Occipital lobe (tissue), 2 donors: ENCODE results near the gene API5. TPM values are rescaled to one million over a fixed set of nuclear protein-coding genes. Genes with fewer than 3 reads are reported as not detected.
"Not testable (repeated sequence)": the region's sequence is repeated elsewhere in the genome, so short reads cannot be mapped to it uniquely, and the experiment has no call there.

ENCODE experiments used
- DNase-seq: peaks from one replicate; lab custom pipeline; 2025; lab: John Stamatoyannopoulos, UW
- total RNA-seq: library from RNA; depleted of rRNA; stranded (reverse); fragments of >200 nt; gene quantifications from one replicate; pipeline ENCODE4 v1.2.3, GENCODE V29; 2014

API5 gene
- 112 TPM for total RNA-seq

DNA sequence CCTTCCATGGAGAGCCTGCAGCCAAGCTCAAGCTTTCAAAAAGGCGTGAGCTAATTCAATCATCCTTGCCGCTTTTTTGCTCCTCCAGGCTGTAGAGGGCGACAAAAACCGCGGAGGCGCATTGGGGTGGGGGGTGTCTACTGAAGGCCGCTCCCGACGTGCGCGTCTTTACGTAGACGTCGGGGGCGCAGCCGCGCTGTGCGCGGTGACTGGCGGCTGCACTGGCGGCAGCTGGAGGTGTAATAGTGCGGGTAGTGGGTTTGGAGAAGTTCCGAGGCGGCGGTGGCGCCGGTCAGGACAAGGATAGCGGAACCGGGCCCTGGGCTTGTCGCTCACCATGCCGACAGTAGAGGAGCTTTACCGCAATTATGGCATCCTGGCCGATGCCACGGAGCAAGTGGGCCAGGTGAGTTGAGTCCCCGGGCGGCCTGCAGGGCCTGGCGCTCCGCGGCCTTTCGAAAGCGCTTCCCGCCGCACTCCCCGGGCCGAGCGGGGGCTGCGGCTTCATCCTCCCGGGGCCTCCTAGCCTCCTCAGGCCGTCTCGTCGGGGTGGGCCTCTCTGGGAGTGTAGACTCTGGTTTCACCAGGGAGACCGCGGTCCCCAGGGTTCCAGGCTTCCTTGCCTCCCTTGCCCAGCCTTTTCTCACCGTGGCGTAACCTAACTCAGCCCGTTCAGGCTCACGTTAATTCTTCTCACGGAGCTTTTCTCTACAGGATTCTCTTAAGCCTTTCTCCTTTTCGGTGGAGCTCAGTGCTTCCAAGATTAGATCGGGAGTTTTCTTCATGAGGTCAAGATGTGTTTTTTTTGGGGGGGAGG is at the start of gene API5:
Gene API5, plus strand, starts transcription at position 206 of the 817 bp plus-strand sequence. Its CDS starts 132 bp downstream, at position 338.
- DNase-seq = peak; percentile 93

DNA sequence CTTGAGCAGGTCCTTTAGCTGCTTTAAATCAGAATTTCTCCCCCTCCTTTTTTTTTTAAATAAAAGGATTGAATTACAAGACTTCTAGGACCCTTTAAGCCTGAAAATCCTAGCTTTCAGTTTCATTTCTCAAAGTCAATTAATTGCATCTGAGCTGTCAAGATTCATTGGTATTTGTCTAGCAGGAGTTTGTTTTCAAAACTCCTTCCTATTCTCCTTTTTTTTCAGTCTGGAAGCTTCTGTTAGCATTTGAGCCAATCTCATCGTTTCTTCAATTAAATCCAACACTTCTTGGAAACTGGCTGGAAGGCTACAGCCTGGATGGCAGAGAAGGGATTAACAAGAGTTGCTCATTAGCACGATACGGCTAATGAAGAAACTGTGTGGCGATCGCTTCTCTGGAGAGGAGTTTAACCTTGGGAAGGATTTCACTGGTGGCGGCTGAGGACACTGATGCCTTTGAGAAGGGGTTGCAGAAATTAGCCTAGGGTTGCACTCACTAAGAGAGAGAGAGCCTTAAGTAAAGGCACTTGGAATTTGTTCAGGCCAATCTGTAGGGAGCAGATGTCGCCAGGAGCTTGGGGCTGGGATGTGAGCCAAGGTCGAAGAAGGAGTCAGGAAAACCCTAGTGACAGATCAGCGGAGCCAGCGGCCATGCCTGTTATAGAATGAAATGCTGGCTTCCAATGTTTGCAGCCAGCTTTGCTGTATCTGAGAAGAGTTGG is 43.8 kb upstream of the API5 start:
- DNase-seq = no peak

DNA sequence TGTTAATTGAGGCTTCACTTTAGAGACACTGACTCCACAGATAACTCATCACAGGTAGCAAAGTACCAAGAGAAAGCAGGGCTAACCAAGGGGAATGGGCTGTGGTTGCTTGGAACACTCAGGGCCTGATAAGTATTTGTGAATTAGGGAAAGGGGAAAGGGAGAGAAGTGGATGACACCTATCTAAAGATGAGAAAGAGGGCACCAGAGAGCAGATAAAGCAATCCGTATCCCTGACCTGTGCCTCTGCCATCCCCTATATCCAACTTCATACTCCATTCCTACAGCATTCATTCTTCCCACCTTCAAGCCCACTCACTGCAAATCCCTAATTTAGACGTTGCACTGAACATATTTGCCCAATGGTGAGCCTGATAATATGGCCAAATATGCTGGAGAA is 43.0 kb upstream of the API5 start:
- DNase-seq = no peak

DNA sequence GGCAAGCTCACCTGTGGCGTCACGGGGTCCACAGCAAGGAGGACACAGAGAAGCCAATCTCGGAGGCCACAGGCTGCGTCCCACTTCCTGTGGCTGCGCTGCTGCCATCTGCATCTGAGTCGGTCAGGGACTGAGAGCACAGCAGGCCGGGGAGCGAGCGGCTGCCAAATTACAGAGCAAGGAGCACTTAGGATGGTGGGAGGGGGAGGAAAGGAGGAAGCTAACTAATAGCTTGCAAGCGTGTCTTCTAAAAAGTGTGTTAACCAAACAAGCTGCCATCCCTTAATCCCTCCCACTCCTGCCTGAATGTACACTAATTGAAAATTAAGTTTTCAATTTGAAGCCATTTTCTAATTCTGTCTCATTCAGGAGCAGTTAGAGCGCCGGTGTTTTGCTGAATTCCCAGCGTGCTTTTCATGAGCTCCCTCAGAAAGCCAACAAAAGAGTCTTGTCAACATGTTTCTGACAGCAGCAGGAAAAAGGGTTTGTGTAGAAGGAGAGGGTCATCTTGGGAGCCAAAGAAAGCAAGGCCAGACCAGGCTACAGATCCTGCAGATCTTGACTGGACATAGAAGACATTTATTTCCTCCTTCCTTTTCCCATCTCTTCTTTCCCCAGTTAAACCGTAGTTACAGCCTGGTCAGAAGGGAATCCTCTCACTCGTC is 42.4 kb upstream of the API5 start:
- DNase-seq = no peak

DNA sequence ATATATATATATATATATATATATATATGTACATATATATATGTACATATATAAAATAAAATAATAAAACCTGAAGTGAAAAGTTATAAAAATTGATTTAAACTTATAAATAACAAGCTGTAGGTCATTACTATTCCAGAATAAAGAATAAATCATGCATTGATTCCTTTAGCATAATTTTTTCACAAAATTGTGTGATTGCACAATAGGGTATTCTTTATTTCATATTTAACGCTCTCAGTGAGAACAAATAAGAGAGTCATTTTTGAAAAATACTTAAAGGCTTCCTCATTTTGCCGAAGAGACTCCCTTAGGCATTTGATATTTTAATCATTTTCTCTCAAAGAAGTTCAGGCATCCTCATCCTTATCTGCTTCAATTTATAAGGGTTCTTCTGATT is 41.3 kb upstream of the API5 start:
- DNase-seq = no peak

DNA sequence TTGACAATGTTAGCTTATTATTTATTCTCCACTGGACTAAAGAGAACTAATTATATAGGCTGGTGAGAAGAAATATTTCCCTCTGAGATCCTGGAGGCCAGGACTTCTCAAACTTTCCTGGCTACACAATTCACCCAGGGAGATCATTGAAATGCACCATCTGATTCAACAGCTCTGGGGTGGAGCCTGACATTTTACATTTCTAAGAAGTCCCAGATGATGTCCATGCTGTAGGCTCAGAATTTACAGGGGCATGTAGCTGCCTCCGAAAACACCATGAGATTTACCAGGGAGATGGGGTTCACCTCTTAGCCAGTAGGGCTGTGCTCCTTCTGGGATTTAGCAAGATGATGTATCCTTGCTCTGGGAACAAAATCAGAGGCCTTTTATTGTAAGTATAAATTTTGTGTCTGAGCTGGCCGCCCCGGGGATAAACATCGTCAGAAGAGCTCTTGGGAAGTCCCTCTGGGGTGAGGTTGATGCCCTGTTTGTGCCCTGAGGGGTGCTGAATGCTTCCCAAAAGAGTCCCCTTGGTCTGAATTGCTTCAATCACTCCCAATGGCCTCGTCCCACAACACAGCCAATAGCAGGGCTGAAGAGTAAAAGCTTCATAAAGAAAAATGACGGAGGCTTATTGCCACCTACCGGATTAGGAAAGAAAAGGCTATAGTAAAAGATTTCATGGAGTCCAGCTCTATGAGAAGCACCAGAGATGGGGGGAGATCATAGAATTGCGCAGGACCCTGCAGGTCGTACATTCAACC is 33.4 kb upstream of the API5 start:
- no peak for DNase-seq

DNA sequence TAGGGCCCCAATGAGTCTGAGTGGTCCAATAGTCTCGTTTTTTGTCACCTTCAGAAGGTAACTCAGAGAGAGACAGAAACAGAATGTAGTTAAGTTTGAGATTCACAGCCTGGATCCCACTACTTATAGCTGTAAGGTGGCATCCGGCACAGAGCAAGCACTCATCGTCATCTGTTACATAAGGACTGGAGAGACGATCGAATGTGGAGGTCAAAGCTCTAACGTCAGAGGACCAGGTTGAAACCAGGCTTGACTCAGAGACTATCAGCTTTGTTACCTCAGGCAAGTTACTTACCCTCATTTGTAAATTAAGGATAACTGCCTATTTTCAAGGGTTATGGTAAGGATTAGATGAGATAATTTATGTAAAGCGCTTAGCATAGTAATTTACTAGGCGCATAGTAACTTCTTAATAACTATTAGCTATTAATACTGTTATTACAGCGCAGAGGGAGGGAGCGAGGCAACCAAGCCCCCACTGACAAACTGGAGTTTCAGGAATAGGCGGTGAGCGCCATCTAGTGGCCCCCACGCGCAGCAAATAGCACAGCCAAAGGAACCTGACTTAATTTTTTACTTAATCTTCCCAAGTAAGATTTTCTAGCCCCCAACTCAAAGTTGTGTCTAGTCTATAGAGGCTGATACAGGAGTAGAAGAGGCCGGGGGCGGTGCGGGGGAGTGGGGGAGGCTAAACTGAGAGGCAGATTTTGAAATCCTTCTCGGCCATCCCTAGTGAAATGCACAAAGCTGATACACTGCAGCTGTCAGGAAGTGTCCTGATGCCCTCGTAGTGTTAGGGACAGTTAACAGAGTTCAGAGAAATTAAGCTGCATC is 29.0 kb upstream of the API5 start:
- peak; percentile 16 for DNase-seq

DNA sequence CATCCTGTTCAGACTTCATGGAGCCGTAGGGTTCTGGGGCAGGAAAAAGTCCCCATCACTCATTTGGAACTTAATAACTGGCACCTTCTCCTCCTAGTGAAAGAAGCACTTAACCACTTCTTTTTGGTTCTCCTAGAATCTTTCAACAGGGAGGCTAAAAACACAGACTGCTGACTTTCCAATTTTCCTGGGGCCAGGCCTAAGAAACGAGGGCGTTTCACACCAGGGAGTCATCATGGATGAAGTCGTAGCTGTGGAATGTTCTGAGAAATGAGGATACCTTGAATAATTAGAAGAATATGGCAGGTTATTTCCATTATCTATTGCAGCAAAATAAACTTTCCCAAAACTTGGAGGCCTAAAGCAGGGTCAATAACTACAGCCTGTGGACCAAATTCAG is 26.0 kb upstream of the API5 start:
- no peak for DNase-seq

DNA sequence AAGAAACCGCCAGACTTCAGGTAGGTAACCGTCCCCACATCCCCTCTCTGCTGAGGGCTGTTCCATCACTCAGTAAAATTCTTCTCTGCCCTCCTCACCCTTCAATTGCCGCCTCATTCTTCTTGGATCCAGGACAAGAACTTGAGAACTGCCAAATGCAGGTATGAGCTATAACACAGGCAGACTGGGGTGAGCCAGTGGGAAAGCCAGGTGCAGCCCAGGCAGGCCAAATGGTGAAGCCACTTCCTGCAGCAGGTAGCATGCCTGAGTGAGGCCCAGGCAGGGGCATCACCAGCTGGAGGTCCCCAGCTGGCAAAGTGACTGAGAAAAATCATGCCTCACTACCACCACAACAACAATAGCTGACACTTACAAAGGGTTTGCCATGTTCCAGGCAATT is 22.4 kb upstream of the API5 start:
- DNase-seq = no peak

DNA sequence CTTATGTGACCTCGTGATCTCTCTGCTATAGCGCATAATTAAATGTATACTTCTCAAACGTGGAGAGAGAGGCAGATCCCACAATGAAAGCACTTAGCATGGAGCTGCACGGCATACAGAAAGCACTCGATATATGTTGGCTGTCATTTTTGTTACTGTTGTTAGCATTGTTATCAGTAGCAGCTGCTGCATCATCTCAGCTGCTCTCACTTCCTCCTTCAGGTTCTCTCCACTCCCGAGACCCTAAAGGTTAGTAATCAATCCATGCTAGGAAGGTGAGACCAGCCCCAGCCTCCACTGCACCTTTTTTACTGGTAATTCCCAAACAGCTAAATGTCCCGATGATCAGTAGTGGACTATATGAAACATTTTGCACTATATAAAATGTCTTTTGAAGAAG is 13.4 kb upstream of the API5 start:
- no peak for DNase-seq

DNA sequence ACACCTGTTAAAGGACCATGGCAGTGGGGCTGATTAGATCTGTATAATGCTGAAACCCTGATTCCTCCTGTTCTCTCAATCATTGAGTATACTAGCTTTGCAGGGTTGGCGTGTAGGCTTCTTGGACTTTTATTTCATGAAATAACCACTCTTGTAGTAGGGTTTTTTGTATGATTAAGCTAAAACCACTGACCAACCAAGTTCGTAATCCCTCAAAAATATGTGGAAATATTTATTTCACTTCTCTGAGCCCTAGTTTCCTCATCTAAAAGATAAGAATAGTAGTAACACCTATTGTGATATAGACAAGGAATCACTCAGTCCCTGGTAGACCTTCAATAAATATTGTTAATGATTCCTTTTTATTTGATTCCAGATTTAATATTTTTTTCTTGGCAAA is 4.2 kb downstream of the API5 start:
- no peak for DNase-seq

DNA sequence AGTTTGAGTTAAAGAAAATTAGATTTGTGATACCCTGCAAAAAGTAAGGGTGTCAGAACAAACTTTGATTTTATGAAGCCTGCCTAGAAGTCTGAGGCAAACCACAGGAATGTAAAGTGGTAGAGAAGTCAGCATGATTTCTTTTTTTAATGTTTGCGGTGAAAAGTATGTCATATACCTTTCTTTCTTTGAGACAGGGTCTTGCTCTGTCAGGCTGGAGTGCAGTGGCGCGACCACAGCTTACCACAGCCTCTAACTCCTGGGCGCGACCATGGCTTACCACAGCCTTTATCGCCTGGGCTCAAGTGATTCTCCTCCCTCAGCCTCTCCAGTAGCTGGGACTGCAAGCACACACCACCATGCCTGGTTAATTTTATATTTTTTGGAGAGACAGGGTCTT is 4.7 kb downstream of the API5 start:
- no peak for DNase-seq

DNA sequence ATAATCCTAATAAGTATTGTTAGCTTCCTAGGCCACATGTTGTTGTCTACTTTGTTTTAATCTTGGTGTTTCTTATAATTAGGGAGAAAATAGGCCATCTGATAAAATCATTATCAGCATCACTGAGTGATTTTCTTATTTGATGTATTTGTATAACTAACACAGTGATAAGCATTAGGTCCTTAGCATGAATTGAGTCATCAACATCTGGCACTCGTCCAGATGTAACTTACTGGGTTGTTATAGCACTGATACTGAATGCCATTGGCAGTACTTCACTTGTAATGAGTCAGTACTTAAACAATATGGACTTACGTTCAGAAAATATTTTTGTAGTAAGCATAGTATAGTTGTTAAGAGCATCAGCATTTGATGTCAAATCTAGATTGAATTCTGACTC is 16.2 kb downstream of the API5 start:
- no peak for DNase-seq

DNA sequence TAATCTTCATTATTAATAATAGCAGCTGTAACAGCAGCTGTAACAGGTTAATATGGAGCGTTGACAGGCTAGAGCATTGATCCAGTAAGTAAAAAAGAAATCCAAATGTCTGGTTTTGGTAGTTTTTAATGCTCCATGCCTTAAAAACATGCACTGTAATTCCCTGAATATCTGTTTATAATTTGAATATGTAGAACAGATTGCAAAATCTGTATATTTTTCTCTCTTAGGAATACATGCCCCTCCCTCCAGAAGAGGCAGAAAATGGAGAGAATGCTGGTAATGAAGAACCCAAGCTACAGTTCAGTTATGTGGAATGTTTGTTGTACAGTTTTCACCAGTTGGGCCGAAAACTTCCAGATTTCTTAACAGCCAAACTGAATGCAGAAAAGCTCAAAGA is 16.7 kb downstream of the API5 start:
- DNase-seq = no peak

DNA sequence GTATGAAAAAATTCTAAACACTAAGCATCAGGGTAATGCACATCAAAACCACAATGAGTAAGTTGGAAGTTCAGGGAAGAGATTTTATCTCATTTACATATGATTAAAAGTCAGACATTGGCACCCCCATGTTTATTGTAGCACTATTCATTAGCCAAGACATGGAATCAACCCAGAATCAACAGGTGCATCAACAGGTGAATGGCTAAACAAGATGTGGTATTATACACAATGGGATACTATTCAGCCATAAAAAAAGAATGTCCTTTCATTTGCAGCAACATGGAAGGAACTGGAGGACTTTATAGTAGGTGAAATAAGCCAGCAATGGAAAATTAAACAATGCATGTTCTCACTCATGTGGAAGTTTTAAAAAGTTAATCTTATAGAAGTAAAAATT is 29.4 kb downstream of the API5 start:
- no peak for DNase-seq

DNA sequence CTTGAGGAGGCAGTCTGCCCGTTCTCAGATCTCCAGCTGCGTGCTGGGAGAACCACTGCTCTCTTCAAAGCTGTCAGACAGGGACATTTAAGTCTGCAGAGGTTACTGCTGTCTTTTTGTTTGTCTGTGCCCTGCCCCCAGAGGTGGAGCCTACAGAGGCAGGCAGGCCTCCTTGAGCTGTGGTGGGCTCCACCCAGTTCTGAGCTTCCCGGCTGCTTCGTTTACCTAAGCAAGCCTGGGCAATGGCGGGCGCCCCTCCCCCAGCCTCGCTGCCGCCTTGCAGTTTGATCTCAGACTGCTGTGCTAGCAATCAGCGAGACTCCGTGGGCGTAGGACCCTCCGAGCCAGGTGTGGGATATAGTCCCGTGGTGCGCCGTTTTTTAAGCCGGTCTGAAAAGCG is 39.6 kb downstream of the API5 start:
- not testable (repeated sequence) for DNase-seq

DNA sequence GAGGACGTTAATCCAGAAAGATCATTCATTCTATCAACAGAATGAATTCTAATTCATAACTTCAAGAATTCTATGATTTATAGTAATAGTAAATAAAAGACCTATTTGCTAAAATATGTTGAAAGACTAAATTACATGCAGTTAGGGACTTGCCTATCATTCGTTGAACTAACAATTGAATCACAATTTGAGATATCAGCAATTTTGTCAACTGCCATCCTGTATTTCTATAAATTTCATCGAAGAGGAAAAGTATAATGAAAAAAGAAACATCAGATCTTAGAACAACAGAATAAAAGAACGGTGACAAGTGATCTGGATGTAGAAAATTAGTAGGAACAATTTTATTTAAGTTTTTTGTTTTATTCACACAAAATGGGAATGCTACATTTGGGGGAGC is 42.5 kb downstream of the API5 start:
- no peak for DNase-seq

DNA sequence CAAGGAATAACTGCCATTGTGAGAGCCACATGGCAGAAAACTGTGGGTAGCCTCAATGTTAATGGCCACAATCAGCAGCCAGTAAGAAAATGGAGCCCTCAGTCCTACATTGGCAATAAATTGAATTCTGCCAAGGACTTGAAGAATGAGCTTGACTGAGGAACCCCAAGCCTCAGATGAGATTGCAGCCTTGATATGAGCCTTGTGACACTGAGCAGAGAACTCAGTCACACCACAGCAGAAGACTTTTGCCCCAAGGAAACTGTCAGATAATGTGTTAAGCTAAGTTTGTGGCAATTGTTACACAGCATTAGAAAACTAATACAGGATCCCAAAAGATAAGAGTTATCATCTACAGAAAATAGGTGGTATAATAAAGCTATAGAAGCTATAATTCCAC is 44.5 kb downstream of the API5 start:
- no peak for DNase-seq

DNA sequence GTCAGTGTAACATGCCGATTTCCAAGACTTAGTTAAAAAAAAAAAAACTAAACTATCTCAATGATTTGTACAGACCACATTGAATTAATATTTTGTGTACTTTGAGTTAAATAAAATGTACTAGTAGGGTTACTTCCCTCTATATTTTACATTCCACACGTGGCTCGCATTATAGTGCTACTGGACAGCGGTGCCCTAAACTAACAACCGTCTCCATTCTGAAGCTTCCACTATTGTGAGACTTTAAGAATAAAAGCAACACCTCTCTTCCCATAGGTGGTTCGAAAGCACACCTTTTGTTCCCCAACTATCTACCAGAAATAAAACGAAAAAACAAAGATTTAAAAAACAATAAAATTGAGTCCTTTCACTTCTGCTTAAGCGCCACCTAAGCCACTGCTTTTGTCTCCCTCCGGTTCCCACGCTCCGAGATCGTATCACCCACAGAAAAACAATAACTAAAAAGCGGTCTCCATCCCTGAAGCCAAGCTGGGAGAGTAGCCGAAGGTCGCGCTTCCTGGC is 46.5 kb downstream of the API5 start:
- no peak for DNase-seq

DNA sequence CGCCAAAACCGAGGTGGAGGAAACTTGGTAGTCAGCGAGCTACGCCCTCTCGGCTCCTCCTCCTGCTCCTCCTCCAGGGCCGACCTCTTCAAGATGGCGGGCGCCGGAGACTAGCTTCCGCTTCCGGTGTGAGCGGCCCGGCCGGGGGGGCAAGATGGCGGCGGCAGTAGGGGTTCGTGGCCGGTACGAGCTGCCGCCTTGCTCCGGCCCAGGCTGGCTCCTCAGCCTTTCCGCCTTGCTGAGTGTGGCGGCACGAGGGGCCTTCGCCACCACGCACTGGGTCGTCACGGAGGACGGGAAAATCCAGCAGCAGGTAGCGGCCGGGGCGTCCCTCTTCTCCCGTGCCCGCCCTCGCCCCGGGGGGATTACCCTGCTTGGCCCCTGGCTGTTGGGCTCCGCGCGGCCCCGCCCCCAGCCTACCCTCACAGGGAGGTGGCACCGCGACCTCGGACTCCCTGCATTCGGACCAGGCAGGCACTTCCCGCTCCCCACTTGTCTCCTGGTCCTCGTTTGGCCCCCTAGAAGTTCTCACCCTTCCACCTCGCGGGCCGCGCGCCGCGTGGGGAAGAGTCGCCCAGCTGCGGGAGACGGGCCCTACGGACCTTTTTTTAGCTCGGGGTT is 47.1 kb downstream of the API5 start, which contains the start of gene TTC17:
Gene TTC17, plus strand, starts transcription at position 120 of the 621 bp plus-strand sequence. Its CDS starts 35 bp downstream, at position 155.
- peak; percentile 94 for DNase-seq
